ENCODE measurements around the gene XCR1.

The XCR1 gene

DNA sequence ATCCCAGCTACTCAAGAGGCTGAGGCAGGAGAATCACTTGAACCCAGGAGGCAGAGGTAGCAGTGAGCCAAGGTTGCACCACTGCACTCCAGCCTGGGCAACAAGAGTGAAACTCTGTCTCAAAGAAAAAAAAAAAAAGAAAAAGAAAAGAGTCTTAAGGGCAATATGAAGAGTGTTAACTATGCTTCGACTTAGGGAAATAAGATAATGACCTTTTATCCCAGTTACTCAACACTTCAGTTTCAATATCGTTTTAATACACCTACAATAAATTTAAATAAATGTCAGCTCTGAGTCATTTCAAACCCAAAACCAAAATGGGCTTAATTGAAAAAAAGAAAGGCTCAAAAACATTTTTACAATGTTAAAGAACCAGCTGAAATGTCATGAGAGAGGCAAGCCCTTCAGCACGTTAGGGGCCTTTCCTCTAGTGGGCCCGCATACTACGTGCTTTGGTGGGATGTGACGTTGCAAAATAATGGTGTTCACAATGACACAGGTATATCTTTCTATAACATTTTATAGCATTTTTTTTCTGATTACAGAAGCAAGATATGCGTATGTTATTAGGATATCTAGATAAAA is 47.0 kb downstream of the XCR1 start:
- no peak for DNase-seq

DNA sequence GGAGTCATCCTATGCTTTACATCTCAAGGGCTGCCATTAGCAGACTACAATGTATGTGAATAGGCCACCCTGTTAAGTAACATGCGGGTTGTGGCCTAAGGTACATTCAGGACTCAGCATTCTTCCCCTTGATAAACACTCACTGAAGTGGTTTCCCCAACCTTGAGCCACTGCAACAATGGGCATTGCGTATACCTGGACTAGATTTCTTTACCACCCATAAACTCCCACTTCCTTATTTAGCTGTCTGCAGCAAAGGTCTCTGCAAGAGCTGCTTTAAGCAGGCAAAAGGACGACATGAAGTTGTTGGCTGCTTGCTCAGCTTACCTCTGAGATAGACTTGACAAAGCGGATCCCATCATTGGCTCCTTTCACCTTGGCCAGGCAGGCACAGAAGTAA is 47.9 kb downstream of the XCR1 start:
- DNase-seq = peak; percentile 64

DNA sequence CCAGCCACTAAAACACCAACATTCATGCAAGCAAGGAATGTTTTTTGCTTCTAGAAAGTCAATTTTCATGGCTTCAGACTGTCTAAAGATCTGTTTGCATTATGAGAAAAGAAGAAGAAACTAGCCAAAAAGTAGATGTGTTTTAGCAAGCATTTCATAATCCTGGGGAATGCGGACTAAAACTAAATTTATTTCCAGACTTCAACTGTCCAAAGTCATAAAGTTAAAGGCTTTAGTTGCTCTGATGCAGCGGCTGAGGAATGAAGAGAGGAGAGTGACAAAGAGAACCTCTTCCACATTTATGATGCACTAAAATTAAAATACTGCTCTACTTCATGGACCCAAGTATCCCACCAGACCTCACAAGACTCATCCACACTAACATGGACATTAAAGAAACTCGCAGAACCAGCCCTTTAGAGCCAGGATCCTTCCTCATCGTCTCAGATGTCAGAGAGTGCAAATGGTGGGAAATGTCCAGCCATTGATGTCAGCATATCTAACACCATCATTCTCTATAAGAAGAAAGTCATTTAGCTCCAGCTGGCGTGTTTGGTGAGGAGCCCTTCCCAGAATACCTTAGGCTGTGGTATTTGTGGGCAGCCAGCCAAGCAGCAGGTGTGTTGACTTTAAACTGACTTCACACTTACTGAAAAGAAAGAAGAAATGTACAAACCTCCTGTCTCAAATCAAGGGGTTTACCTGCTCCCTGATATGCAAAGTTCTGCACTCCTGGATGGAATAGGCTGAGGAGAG is 49.1 kb downstream of the XCR1 start:
- DNase-seq = no peak

DNA sequence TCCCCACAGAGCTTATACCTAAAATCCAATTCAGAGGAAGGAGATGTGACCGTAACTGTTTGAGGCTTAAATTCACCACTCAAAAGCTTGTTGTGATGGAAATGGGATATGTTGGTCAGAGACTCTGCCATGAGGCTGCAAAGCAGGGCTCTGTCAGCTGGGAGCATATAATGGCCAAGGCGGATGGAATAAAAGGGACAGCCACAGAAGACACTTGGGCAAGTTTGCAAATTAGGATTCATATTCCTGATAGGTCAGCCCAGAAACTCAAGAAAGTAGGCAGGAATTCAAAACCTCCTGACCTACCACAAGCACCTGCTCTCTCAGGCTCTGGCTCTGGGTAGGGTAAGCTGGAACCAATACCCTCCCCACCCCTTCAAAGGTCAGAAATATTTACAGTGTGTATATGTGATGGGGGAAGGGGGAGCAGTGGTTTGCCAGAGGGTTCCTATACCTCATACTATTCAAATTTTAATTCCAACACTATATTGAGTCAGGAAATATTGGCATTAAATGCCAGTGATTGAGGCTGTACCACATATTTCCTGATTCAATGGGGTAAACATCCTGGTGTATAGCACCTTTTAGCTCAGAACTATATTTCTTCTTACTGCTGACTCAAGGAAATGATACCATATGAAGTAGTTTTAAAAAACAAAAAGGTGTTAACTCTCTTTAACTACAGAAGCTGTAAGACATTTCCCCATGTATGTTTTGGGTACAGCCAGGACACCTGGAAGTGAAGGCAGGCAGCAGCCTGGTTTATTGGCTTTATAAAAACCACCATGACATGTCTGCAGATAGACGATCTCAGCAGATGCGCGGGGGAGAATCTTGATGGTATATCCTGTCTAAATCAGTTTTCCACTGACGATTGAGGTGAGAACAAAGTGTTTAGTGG is 50.8 kb downstream of the XCR1 start:
- DNase-seq = peak; percentile 45

DNA sequence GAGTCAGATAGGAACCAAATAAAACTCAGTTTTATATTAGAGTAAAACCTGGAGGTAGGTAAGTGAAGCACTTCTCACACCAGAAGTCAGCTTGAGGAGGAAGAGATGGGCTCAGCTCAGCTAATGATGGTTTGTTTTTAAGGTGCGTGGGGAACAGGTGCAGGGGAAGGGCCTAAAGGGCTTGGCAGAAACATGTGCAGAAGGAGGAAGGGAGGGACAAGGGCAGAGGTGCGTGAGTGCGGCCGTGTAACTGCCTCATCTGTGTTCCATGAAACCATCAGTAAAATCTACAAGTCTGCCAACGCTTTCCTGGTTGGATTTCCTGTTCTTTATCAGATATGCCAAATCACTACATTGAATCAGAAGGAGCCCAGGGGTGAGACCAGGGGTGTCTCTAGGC is 51.6 kb downstream of the XCR1 start:
- peak; percentile 21 for DNase-seq

DNA sequence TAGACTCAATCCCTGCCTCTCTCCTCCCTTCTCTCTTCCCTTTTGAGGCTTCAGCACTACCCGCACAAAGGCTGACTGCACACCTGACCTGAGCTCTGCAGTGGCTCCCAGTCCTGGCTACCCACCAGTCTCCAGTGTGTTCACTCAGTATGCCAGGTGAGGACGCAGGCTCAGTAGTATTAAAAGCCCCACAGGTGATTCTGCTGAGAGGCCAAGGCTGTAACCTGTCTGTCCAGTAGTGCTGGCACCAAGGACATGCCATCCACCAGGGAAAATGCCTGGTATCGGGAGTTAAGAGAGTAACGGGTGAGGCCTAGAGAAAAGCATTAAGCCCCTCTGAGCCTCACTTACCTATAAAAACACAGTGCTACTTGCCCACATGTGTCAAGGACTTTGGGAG is 52.6 kb downstream of the XCR1 start:
- no peak for DNase-seq

DNA sequence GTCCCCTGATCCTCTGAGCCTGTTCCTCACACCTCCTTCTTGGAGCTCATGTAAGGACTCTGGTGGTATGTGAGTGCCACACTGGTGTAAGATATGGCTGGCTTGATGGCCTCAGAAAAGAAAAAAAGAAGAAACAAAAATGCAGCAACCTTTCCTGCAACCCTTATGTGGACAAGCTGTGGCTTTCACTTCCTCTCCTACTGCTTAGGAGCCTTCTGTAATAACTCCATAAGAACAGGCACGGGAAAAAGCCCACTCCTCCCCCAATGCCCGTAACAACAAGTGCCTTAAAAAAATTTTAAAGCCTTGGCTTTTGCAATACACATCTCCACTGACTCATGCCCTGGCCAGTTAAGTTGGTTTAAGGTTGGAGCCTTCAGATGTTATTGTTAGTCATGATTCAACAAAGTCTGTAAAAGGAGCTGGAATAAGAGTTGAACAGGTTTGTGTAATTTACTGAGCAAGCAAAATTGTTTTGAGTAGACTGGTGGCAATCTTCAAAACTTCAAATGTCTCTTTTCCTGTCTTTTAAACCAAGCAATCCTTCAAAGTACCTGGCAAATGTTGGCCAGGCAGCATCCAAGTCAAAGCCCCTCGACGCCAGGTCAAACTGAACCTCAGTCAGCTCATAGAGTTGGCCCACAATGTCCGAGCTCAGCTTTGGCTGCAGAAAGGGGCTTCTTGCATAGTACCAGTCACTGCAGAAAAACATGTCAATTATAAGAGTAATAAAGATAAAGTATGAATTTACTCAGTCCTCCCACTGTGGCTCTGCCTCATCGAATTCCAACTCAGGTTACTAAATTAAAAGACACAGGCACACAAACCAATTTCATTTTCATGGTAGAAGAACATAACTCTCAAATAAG is 54.5 kb downstream of the XCR1 start:
- DNase-seq = peak; percentile 95

DNA sequence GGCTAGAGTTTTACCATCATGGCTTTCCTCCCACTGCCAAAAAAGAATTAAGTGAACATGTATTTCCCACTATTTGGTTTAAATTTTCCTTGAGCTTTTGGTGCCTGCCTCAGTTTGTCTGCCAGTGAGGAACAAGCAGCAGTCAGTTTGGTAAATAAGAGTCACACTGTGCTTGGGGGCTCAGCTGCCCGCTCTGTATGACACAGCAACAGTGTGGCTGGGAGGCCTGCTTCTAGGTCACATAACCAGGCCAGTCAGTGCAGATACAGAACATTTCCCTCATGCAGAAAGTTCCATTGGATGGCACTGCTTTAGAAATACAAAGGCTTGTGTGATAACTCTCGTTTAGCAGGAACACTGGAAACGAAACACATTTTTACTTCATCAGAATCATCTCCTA is 57.3 kb downstream of the XCR1 start:
- no peak for DNase-seq

DNA sequence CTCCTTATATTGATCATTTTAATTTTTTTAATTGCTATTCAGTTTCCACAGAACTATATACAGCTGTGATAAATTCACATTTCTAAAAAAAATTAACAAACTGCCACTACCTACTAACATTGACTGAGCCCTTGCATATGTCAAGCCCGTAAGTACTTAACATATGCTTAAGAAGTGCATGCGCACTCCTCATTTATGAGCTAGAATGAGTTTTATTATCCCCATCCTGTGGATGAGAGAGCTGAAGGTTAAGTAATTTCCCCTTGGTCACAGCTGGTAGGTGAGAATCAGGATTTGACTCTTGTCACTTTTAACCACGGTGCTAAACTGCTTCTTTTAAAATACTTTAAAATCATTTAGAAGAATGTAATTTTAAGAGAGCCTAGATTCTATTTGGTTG is 58.2 kb downstream of the XCR1 start:
- no peak for DNase-seq

DNA sequence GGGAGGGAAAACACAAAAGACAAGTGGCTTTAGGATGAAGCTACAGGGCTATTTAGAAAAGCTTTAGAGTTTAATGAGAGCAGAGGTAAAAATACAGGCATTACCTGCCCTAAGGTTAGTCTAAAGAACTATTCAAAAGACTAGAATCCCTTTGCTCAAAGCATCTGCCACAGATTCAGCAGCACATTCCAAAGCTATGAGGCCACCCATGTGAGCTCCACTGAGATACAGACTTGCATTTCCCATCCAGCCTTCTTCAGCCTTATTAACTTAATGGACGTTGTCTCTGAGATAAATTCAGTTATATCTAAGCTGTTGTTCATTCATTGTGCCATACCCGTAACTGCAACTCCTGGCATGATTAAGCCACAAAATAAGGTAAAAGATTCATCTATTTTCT is 58.6 kb downstream of the XCR1 start:
- no peak for DNase-seq

DNA sequence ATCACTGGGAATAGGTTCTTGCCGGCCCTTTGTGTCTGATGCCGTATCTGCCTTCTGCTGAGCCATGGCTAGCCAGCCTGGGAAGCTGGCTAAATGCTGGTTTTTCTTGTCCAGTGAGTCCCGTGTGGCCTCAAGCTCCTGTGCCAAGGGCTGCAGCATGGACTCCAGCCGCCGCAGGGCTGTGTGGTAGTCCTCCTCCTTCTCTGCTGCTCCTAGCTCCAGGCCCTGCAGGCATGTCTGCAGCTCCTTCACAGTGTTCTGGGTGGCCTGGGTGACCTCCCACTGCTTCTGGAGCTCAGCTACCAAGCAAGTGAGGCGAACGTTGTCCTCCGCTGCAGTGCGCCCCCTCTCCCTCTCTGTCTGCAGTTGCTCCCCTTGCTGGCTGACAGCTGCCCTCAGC is 59.1 kb downstream of the XCR1 start:
- no peak for DNase-seq

DNA sequence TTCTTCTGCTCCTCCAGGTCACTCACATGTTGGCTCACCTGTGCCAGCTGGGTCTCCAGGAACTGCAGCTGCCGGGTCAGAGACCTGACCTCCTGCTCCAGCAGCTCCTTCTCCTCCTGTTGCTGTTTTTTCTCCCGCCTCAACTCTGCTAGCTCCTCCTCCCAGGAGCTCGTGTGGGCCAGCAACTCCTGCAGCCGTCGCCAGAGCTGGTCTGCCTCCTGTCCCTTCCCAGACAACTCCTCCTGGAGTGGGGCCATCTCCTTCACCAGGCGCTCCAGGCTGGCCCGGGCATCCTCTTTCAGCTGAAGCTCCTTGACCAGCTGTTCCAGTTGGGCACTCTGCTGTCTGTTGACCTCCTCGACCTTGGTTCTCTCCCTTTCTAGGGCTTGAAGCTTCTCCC is 59.6 kb downstream of the XCR1 start:
- DNase-seq = no peak

Measured in GF-D8 (cell line).